Activated gamma-delta T cell (primary cell): ENCODE measurements around the gene PQBP1.

ENCODE experiments used
- DNase-seq: peaks from one replicate; lab custom pipeline; 2025; lab: John Stamatoyannopoulos, UW

PQBP1 gene

DNA sequence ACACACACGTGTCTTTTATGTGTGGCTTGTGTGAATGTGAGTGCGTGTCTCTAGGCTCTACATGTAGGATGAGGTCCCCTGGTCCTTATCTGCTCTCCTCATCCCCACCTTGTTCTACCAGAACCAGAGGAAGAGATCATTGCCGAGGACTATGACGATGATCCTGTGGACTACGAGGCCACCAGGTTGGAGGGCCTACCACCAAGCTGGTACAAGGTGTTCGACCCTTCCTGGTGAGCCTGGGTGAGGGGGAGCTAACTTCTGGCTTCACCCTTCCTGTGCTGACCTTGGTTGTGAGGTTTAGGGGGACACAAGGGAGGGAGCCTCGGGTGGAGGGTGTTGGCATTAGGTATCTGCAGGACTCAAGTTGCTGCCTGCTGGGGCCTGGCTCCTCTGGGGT, 3.3 kb downstream of the PQBP1 start:
- DNase-seq = no peak

DNA sequence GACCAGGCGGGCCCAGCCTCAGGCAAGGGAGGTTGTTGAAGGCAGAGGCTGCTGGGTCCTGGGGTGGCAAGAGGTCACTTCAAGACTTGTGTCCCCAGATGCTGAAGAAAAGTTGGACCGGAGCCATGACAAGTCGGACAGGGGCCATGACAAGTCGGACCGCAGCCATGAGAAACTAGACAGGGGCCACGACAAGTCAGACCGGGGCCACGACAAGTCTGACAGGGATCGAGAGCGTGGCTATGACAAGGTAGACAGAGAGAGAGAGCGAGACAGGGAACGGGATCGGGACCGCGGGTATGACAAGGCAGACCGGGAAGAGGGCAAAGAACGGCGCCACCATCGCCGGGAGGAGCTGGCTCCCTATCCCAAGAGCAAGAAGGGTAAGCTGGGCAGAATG, 4.4 kb downstream of the PQBP1 start:
- no peak for DNase-seq

DNA sequence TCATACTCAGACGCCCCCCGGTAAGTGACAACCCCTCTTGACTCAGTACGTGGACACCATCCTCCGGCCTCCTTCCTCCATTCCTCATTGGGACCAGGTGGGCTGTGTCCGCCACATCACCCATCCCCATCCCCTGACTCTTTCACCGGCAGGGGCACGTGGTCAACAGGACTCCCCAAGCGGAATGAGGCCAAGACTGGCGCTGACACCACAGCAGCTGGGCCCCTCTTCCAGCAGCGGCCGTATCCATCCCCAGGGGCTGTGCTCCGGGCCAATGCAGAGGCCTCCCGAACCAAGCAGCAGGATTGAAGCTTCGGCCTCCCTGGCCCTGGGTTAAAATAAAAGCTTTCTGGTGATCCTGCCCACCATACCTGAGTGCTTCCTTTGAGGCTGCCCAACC, 5.0 kb downstream of the PQBP1 start:
- no peak for DNase-seq

DNA sequence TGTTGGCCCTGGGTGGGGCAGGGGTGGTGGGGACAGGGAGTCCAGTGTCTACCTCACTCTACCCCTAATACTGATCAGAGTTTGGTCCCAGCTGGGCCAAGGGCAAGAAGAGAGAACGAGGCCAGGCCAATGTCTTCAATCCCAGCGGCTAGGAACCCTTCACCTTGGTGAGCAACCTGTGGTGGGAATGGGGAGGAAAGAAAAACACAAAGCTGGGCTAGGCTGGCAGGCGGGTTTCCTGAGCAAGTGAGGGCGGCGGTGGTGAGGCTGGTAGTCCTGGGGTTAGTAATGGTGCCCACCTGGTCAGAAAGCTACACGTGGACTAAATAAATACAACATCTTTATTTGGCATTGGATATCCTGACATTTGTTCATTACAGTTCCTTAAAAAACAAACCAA, 5.6 kb downstream of the PQBP1 start:
- DNase-seq = no peak

DNA sequence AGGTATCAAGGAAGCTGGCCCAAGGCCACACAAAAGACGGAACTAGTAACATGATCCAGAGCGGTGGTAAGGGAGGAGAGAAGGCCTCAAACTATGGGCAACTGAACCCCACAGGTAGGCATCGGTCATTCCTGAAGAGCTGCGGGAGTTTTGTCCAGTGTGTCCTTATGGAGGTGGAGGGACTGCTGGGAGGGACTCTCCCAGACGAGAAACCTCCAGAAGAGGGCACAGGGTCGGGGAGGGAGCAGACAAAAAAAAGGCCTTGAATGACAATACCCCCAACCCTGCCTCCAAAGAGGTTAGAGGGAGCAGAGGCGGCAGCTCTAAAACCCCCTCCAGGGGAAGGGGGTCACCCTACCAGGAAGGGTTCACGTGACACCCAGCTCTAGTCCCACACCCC, 6.5 kb downstream of the PQBP1 start:
- no peak for DNase-seq

DNA sequence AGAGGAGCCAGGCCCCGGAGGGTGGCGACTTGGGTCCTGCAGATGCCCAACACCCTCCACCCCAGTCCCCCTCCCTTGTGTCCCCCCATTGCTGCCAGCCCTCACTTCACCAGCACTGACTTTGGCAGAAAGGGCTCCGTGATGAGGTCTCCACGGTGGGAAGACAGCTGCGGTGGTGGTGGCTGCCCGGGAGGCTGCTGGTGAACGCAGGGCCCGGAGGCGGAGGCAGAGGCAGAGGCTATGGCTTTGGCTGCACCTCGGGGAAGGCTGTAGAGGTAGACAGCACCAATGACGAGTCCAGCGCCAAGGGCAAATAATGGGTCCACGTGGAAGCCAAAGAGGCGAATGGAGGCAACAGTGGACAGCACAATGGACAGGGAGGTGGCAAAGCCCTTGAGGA, 6.9 kb downstream of the PQBP1 start:
- no peak for DNase-seq

DNA sequence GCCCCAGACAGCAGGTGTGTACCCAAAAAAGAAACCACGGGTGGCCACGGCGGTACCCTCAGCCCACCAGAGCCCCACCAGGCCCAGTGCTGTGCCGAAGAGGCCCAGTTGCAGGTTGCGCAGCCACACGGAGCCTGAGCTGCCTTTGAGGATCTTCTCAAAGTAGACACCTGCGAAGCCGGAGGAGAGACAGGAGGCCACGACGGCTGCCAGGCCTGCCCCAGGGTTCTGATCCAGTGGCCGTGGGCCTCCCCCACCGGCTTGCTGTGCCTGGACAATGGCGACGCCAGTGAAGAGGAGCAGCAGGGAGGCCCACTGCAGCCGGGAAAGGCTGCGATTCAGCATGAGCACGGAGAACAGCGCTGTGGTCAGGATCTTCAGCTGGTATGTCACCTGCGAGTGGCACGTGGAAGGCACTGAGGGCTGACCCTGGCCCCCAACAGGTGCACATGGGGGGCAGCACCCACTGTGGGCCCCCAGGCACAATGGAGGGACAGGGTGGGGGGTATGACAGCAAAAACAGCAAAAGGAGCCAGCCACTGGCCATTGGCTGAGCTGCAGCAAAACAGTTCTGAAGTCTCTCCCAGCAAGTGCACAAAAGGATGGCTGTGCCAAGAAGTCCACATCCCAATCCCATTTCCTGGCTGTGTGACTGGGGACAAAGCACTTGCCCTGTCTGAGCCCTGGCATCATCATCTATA, 7.5 kb downstream of the PQBP1 start:
- no peak for DNase-seq

DNA sequence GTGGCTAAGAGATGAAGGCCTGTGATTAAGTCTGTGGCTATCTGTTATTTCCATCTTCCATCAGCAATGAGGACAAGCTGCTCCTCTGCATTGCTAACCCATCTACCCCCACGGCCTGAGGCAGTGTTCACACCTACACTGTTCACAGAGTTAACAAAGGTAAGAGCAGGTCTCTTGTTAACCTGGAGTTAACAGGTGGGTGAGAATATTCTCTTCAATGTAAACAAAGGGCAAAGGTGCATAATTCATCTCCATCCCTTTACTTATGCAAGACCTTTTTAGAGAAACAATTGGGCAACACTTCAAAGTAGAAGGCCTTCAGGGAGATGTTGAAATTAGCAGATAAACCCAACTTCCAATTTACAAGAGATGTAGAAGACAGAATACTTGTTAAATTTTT, 10.9 kb downstream of the PQBP1 start:
- no peak for DNase-seq

DNA sequence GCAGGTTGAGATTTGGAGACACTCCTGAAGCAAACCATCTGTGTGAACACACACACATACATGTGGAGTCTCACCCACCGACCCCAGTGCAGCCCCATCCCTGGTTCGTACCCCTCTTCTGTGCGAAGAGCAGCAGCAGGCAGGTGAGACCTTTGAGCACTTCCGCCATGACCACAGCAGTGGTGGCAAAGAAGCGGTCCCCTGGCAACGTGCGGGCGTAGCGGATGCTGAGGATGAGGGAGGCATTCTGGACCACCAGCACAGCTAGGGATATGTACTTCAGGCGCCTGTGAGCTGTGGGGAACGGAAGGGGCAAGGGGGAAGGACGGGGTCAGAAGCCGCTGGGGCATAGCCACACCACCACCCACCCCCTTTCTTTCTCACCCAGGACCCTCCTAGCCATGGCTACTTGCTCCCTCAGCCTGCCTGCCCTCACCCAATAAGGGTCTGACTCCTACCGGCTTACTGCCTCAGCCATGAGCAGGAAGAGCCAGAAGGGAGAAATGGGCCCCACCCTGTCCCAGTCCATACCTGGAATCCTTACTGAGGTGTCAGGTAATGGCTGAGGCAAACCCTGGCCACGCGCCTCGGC, 12.1 kb downstream of the PQBP1 start:
- DNase-seq = no peak

DNA sequence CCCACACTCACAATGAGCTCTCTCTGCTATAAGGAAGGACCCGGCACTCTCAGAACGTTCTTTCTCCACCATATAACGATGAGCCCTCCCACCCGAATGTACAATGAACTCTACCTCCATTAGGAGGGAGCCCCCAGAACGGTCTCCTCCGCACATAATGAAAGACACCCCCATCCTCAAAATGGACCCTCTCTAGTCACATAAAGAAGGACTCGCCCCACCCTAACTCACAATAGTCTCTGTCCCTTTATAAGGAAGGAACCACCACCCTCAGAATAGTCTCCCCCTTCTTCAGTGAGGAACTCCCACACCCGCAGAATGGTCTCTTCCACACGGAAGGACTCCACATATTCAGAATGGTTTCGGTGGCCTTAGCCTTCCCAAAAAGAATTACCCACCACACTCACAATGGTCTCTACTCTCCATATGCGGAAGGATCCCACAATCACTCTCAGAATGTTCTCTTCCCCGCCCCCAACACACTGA, 13.2 kb downstream of the PQBP1 start:
- no peak for DNase-seq

DNA sequence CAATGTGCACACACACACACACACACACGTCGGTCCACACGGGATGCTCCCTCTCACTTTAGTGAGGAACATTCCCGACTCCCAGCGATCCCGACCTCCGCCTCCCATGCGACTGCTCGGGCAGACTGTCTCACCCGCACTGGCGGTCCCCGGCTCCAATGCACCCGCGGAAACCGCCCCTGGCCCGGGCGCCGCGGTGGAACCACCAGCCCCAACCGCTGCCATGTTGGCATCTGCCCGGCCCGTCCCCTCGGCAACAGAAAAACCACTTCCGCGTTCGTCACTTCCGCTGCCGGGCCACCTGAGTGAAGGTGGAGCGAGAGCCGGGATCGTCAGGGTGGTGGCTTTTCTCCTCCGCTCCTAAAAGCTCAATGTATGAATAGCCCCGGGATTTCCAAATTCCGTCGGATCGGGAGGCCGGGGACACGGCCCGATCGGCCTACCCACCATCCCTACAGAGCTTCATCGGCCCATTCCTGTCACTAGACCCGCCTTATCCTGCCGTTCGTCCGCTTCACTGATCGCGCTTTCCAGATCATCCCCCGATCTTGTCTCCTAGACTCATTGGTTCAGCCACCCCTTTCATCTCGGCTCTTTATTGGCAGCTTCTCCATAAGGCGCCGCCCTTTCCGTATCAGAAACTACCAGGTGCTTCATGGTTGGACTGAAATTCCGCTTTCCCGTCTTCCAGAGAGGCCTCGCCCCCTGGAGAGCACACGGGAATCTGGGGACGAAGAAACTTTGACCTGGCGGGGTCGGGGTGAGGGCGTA, 13.9 kb downstream of the PQBP1 start, which contains the start of gene SLC35A2:
Gene SLC35A2 (minus strand): TSS at position 235 of the 771 bp plus-strand sequence. CDS start 10 bp downstream, at position 225.
- DNase-seq = peak; percentile 65

DNA sequence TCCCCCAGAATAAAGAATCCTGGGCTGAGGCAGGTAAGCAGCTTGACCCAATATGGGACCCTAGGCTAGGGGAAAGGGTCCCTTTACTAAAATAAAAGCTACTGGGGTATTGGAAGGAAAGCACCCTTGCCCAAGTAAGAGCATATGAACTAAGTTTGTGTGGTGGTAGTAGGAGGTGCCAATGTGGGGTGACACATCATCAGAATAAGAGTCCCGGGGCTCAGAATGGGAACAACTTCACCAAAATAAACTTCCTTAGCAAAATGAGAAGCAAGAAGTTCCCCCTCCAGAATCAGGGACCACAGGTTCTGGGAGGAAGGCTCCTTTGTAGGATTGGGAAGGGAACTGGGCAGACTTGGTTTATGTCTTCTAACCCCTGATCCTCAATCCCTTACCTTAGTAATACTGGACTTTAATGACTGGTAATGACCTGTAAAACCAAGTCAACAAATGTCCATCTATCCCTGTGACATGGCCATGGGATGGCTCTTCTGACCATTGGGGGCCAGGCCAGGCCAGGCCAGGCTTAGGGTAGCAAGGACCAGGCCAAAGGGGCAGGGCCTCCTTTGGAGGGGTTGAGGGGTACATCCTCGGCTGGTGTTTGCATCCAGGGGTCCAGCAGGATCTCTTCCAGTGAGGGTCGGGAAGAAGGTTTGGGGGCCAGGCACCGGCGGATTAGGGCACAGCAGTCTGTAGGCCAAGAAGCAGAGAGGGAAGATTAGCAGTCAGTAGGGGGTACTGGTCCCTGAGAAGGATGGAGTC, 16.1 kb downstream of the PQBP1 start:
- DNase-seq = no peak

DNA sequence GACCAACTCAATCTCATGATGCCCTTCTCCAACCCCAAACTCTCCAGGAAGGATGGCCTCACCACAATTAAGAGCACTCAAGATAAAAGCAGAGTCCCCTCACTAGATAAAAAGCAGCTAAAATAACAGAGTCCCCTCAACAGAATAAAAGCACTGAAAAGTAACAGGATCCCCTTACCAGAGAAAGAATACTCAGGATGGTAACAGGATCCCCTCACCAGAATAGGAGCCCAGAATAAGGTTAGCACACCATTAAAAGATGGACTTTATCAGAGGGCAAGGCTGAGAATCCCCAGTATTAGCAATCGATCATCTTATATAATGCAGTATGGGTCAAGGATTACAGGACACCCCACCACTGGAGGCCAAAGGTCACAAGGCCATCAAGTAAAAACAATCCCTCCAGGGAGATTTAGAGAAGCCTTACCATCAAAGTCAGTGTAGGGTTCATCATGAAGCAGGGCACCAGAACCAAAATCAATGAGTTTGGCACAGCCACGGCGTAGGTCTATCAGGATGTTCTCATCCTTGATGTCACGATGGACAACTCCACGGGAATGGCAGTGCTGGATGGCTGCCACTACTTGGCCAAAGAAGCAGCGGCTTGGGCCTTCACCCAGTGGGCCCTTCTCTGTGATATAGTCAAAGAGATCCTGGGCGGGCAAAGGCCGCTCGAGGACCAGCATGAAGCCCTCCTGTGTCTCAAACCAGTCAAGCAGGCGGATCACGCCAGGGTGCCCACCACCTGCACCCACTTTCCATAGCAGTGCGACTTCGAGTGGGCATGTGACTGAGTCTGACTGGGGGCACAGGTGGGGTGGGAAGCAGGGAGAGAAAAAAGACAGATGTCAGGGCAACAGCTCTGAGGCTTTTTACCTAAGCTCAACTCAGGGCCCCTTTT, 17.1 kb downstream of the PQBP1 start:
- no peak for DNase-seq

DNA sequence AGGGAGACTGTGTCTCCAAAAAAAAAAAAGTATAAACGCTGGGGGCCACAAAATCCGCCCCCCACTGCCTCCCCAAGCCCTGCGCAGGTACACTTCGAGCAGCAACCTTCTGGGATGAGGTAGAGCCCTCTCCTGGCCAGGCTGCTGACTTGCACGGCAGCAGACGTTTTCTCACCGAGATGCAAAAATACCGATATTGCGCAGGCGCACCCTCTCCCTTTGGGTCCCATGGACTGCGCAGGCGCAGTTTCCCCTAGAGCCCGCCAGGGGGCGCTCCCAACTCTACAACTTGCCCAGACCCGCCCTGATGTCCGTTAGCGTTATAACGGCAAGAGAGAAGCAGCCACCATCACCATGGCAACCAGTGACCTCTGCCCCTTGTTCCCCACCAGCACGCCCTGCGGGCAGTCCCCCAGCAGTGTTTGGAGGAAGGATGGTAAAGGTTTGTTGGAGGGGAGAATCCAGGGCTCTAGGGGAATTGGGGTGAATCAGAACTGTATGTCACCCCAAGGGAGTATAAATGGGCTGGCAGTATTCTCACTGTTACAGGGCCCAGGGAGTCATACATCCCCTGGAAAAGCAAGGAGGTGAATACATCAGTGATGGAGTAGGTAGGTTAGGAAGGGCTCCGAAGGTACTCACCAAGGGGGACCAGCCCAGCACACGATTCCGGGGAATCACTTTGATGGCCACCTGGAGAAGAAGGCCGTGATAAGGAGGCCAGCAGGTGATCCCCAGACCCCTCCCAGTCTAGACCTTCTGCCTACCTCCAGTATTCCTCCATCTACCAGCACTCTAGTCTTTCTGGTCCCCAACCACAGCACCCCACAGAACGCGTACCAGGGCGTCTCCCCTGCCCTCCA, 19.6 kb downstream of the PQBP1 start:
- peak; percentile 61 for DNase-seq

DNA sequence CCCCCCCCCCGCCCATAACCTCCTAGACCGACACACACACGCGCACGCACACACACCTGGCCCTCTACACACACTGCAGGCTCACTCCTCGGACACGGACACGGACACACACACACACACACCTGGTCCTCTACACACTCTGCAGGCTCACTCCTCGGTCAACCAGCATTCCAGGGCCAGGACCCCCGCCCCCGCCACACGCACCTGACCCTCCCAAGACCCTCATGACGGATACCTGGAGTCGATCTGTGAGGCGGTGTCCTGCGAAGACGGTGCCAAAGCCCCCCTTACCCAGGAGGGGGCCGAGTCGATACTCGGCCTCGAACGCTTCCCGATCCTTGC, 20.5 kb downstream of the PQBP1 start:
- no peak for DNase-seq

DNA sequence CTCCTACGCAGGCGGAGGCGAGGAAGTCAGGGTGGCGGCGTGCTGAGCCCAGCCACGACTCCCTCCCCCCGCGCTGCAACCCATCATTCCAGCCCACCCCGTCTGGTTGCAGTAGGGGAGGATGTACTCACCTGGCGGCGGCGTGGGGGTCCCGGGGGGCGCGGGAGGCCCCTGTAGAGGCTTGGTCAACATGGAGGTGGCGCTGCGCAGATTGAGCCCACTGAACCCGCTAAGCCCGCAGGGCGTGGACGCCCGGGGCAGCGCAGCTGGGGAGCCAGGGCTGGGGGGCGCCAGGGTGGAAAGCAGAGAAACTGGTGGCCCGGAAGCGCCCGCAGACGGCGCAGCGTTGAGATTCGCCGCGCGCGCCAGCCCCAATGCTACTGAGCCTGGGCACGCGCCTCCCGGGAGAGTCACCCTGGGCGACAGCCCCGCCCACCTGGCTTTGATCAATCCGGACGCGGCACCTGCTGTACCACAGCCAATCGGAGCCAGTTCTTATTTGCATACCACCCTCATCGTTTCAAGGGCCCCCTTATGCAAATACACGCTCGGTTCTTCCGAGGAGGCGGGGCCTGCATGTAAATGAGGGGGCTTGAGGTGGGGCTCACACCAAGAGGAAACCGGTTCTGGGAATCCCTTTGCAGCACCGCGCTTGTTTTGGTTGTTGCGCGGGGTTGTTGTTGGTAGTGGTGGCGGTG, 21.1 kb downstream of the PQBP1 start, which contains the start of gene PIM2:
Gene PIM2 (minus strand): TSS at position 382 of the 698 bp plus-strand sequence. CDS start 190 bp downstream, at position 192.
- peak; percentile 74 for DNase-seq

DNA sequence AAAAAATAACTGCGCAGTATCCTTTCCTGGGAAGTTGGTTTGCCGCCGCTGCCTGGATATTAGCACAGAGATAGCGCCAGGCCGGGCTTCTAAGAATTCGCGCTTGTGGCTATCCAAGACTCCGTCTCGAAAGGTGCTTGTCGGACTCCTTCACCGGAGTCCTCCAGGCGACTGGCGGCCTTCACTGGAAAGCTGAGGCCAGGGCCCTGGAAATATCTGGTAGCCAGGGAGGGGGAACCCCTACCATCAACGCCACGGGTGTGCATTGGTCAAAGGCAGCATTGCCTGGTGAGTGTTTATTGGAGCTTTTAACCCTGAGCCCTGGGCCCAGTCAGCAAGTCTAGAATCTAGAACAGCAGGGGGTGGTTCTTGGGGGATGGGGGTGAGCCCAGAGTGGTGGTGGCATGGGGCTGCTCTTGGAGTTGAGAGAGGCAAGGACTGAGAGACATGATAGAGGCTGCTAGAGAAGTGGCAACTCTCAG, 21.7 kb downstream of the PQBP1 start:
- DNase-seq = no peak

DNA sequence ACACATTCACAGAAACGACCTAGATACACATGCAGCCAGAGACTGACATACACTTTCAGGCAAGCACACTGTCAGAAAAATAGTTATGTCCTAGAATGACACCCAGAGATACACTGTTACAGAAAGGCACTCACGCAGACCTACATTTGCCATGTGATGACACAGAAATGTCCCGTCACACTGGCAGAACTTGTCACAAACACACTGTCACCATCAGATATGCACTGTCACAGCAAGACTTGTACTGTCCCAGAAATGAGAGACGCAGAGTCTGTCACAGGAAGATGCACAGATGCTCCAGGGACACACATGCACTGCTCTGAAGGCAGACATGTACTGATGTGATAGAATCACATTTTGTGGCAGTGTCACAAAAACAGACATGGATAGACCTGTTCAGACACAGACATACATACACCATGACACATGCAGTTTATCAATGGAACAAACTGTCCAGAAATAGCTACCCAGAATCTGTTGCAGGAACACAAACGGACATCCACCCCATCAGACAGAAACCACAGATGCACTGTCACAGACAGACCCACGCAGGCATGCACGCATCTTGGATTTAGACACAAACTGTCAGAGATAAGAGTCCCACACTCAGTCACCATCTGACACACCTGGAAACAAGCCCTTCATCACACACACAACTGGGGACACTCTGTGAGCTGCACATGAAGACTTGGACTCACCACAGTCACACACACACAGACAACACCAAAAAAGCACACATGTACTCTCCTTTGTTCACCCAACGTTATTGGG, 22.4 kb downstream of the PQBP1 start:
- DNase-seq = no peak

DNA sequence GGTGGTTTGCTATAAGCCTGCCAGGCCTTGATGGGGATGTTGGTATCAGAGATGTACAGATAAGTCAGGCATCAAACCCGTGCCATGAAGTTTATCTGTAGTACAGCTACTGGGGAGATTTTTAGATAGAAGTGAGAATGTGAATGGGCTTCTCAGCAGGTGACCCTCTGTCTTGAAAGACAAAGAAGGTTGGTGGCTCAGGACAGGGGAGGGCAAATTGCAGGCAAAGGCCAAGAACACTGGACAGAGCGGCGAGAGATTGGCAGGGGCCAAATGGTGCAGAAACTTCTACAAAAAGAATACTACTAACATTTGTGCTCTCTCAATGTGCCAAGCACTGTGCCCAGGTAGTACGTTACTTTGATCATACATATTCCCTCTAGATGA, 23.0 kb downstream of the PQBP1 start:
- no peak for DNase-seq
